Left ventricle myocardium inferior (tissue), 1 donor: ENCODE measurements around the gene ZNRF1. TPM values are rescaled to one million over a fixed set of nuclear protein-coding genes. Genes with fewer than 3 reads are reported as not detected.

ENCODE experiments used
- DNase-seq: peaks from one replicate; pipeline ENCODE4 v3.0.0-alpha.2; 2020
- H3K27ac ChIP-seq: fragments of 200-600 bp; replicated peaks from 2 replicates; pipeline ENCODE4 v1.8.0; 2021
- H3K27me3 ChIP-seq: fragments of 200-600 bp; 2 replicates; pipeline ENCODE4 v1.8.0; 2021; ENCODE audit warnings: low read depth
- H3K36me3 ChIP-seq: fragments of 200-600 bp; 2 replicates; pipeline ENCODE4 v1.8.0; 2021
- H3K4me1 ChIP-seq: fragments of 200-600 bp; 2 replicates; pipeline ENCODE4 v1.8.0; 2021
- H3K4me3 ChIP-seq: fragments of 200-600 bp; 2 replicates; pipeline ENCODE4 v1.8.0; 2021; ENCODE audit warnings: mild to moderate bottlenecking, moderate library complexity
- H3K9me3 ChIP-seq: fragments of 200-600 bp; replicated peaks from 2 replicates; pipeline ENCODE4 v1.8.0; 2021
- CTCF ChIP-seq: fragments of 200-600 bp; IDR thresholded peaks from 2 replicates; pipeline ENCODE4 v1.8.0; 2021; ENCODE audit warnings: antibody characterized with exemption, mild to moderate bottlenecking, borderline replicate concordance
- intact Hi-C: fragments of 100-400 bp; cut with micrococcal nuclease; formaldehyde crosslinking; loops from one replicate; pipeline ENCODE4 v1.11.0; 2022
- total RNA-seq: library from RNA; stranded (reverse); fragmentation: NEBNext Ultra II Directional; extraction: Animal tissue kit (Norgen Biotek cat#: 25700); gene quantifications from one replicate; pipeline ENCODE4 v1.2.1, GENCODE V29; 2021
- donor health status: DM: no; HTN: yes; CAD: no; lungs with severe emphysema.

Gene ZNRF1
- total RNA-seq, 1 donor from 2014 or later: 22.3 TPM

- no peak for TF ChIP-seq CTCF
- Histone ChIP-seq H3K4me1 (peaks cover 48% of the 10 kb centered on the region), H3K27me3 (no peaks in the 10 kb centered on the region), H3K9me3 (no peaks in the 10 kb centered on the region), H3K27ac (no peak overlapping the region), H3K4me3 (no peak overlapping the region), H3K36me3 (no peaks in the 10 kb centered on the region)
- intact Hi-C loops: no loop called here
- no peak for DNase-seq
Observed at GRCh38 chr16:75078886-75079285, 80.1 kb downstream of the ZNRF1 start.

- DNase-seq: no peak
- peaks cover 46% of the 10 kb centered on the region for H3K4me1 ChIP-seq
- no peaks in the 10 kb centered on the region for H3K9me3 ChIP-seq
- intact Hi-C loops: no loop called here
- TF ChIP-seq CTCF: no peak
- H3K36me3 ChIP-seq: peaks cover under 1% of the 10 kb centered on the region
- H3K4me3 ChIP-seq: no peak overlapping the region
- H3K27me3 ChIP-seq: no peaks in the 10 kb centered on the region
- H3K27ac ChIP-seq: no peak overlapping the region
Observed at GRCh38 chr16:75079346-75079926, 80.6 kb downstream of the ZNRF1 start.

GRCh38 chr16:75080205-75081029, 81.6 kb downstream of the ZNRF1 start:
- Histone ChIP-seq H3K4me1 (peaks cover 37% of the 10 kb centered on the region), H3K36me3 (peaks cover 3% of the 10 kb centered on the region), H3K9me3 (no peaks in the 10 kb centered on the region), H3K27me3 (no peaks in the 10 kb centered on the region), H3K27ac (no peak overlapping the region), H3K4me3 (no peak overlapping the region)
- no peak for TF ChIP-seq CTCF
- no peak for DNase-seq
- intact Hi-C loops: no loop called here

- Histone ChIP-seq H3K27ac (no peak overlapping the region), H3K9me3 (no peaks in the 10 kb centered on the region), H3K4me3 (no peak overlapping the region), H3K36me3 (peaks cover 3% of the 10 kb centered on the region), H3K27me3 (no peaks in the 10 kb centered on the region), H3K4me1 (peaks cover 32% of the 10 kb centered on the region)
- TF ChIP-seq CTCF: no peak
- DNase-seq: no peak
- intact Hi-C loops: no loop called here
Observed at GRCh38 chr16:75081179-75081859, 82.5 kb downstream of the ZNRF1 start.

GRCh38 chr16:75083813-75084212, 85.0 kb downstream of the ZNRF1 start:
- no peak for DNase-seq
- Histone ChIP-seq H3K4me1 (peaks cover 51% of the 10 kb centered on the region), H3K36me3 (peaks cover 3% of the 10 kb centered on the region), H3K4me3 (no peak overlapping the region), H3K27me3 (no peaks in the 10 kb centered on the region), H3K27ac (no peak overlapping the region), H3K9me3 (no peaks in the 10 kb centered on the region)
- no peak for TF ChIP-seq CTCF
- intact Hi-C loops: no loop called here
